H1 (cell line): ENCODE measurements around the gene TMEM185B. TPM values are rescaled to one million over a fixed set of nuclear protein-coding genes. Genes with fewer than 3 reads are reported as not detected.

Source experiments
- CTCF ChIA-PET: fragments of 300-600 bp; sonication (Branson Sonifier 250); formaldehyde crosslinking; loops from one replicate; lab custom pipeline; 2021; ENCODE audit not compliant: partially characterized antibody; lab: Charles Lee
- POLR2A ChIA-PET: fragments of 300-600 bp; sonication (Branson Sonifier 250); formaldehyde crosslinking; loops from one replicate; lab custom pipeline; 2021; ENCODE audit warnings: inconsistent platforms; ENCODE audit not compliant: partially characterized antibody; lab: Charles Lee
- DNase-seq, 2 experiments: peaks; one replicate each; pipeline versions ENCODE4 v3.0.0 to v3.0.0-alpha.2; 2010 to 2022; ENCODE audit warnings: low spot score in 2 of 2, low read depth in 1 of 2, mixed read lengths in 1 of 2
- FAIRE-seq: peaks from 2 replicates; lab custom pipeline; 2011; peaks lifted over from hg19 to GRCh38; lab: Jason Lieb, UNC
- H2AFZ ChIP-seq: 2 replicates; pipeline ENCODE4 v1.8.1; 2012; ENCODE audit warnings: low read length, inconsistent platforms
- H2AK5ac ChIP-seq: 2 replicates; pipeline ENCODE4 v1.6.1; 2013; ENCODE audit warnings: low read depth, low read length
- H2BK120ac ChIP-seq: replicated peaks from 2 replicates; pipeline ENCODE3; 2013; ENCODE audit warnings: low read depth, low read length, inconsistent platforms
- H2BK12ac ChIP-seq: 2 replicates; pipeline ENCODE4 v1.6.1; 2013; ENCODE audit warnings: low read depth, low read length
- H2BK15ac ChIP-seq: 2 replicates; pipeline ENCODE4 v1.6.1; 2013; ENCODE audit warnings: low read length
- H2BK20ac ChIP-seq: 2 replicates; pipeline ENCODE4 v1.6.1; 2013; ENCODE audit warnings: low read length
- H2BK5ac ChIP-seq: 2 replicates; pipeline ENCODE4 v1.6.1; 2013; ENCODE audit warnings: low read depth, low read length
- H3K14ac ChIP-seq: 2 replicates; pipeline ENCODE4 v1.6.1; 2013; ENCODE audit warnings: inconsistent platforms; ENCODE audit not compliant: insufficient read length
- H3K18ac ChIP-seq: 2 replicates; pipeline ENCODE4 v1.6.1; 2013; ENCODE audit warnings: low read length; ENCODE audit errors: extremely low read depth
- H3K23ac ChIP-seq: 2 replicates; pipeline ENCODE4 v1.6.1; 2013; ENCODE audit warnings: inconsistent platforms; ENCODE audit not compliant: insufficient read length
- H3K23me2 ChIP-seq: 2 replicates; pipeline ENCODE4 v1.6.1; 2013; ENCODE audit warnings: low read depth, low read length
- H3K27ac ChIP-seq: 2 replicates; pipeline ENCODE4 v1.6.1; 2011; ENCODE audit warnings: low read depth, low read length, inconsistent platforms
- H3K27me3 ChIP-seq, 4 experiments: replicated peaks in 1 of 4; 1 replicate in 1 of 4; 2 replicates in 3 of 4; pipeline versions ENCODE4 v1.6.1 to v1.8.1; 2011 to 2013; ENCODE audit warnings: low read length in 3 of 4, mild to moderate bottlenecking in 3 of 4, inconsistent platforms in 2 of 4, mixed read lengths in 2 of 4, moderate library complexity in 1 of 4; ENCODE audit not compliant: control insufficient read depth in 3 of 4, insufficient read depth in 3 of 4; ENCODE audit errors: extremely low read depth in 1 of 4
- H3K36me3 ChIP-seq, 4 experiments: 2 replicates each; pipeline versions ENCODE4 v1.6.1 to v1.8.1; 2011 to 2013; ENCODE audit warnings: mild to moderate bottlenecking in 4 of 4, low read length in 3 of 4, moderate library complexity in 2 of 4, control low read depth in 1 of 4, inconsistent platforms in 1 of 4; ENCODE audit not compliant: insufficient read depth in 4 of 4, control insufficient read depth in 2 of 4
- H3K4ac ChIP-seq: replicated peaks from 2 replicates; pipeline ENCODE3; 2013; ENCODE audit warnings: low read length, low read depth, mixed read lengths, inconsistent platforms; ENCODE audit not compliant: insufficient read length
- H3K4me1 ChIP-seq, 4 experiments: replicated peaks in 1 of 4; 1 replicate in 1 of 4; 2 replicates in 3 of 4; pipeline versions ENCODE4 v1.6.1 to v1.8.1; 2011 to 2013; ENCODE audit warnings: low read length in 3 of 4, inconsistent platforms in 2 of 4, mixed read lengths in 1 of 4; ENCODE audit not compliant: insufficient read depth in 4 of 4, control insufficient read depth in 3 of 4
- H3K4me2 ChIP-seq, 2 experiments: 2 replicates each; pipeline versions ENCODE4 v1.6.1 to v1.8.1; 2011 to 2013; ENCODE audit warnings: low read depth in 2 of 2, low read length in 2 of 2, control low read depth in 1 of 2, inconsistent platforms in 1 of 2, mild to moderate bottlenecking in 1 of 2; ENCODE audit not compliant: insufficient read depth in 1 of 2
- H3K4me3 ChIP-seq, 4 experiments: fragments of 200-600, 300-600 bp in 1 of 4; sonication (generic), shearing (Covaris generic), sonication (Bioruptor Twin) in 1 of 4; 2 replicates each; pipeline versions ENCODE4 v1.5.1 to v1.8.1; 2011 to 2016; ENCODE audit warnings: low read length in 4 of 4, low read depth in 3 of 4, control low read depth in 2 of 4, inconsistent platforms in 2 of 4, mild to moderate bottlenecking in 2 of 4, mixed read lengths in 1 of 4, moderate library complexity in 1 of 4; ENCODE audit not compliant: insufficient read depth in 2 of 4; ENCODE audit errors: extremely low read depth in 1 of 4
- H3K56ac ChIP-seq: replicated peaks from 2 replicates; pipeline ENCODE3; 2013; ENCODE audit warnings: low read depth, mild to moderate bottlenecking, mixed read lengths, low read length, inconsistent platforms; ENCODE audit not compliant: insufficient read length
- H3K79me1 ChIP-seq: 2 replicates; pipeline ENCODE4 v1.6.1; 2013; ENCODE audit warnings: low read depth, low read length, control low read depth
- H3K79me2 ChIP-seq, 2 experiments: 2 replicates each; pipeline versions ENCODE4 v1.6.1 to v1.8.1; 2012 to 2013; ENCODE audit warnings: low read length in 2 of 2, mild to moderate bottlenecking in 2 of 2, inconsistent platforms in 1 of 2; ENCODE audit not compliant: insufficient read depth in 2 of 2, control insufficient read depth in 1 of 2
- H3K9ac ChIP-seq, 4 experiments: replicated peaks in 1 of 4; 1 replicate in 1 of 4; 2 replicates in 3 of 4; pipeline versions ENCODE4 v1.6.1 to v1.8.1; 2011 to 2013; ENCODE audit warnings: low read depth in 3 of 4, low read length in 3 of 4, control low read depth in 2 of 4, mild to moderate bottlenecking in 2 of 4, moderate library complexity in 2 of 4, inconsistent platforms in 1 of 4; ENCODE audit errors: extremely low read depth in 1 of 4
- H3K9me3 ChIP-seq, 2 experiments: 2 replicates each; pipeline versions ENCODE4 v1.6.1 to v1.8.1; 2012 to 2013; ENCODE audit warnings: mild to moderate bottlenecking in 2 of 2, moderate library complexity in 2 of 2, control low read depth in 1 of 2, inconsistent platforms in 1 of 2, low read depth in 1 of 2, low read length in 1 of 2, mixed read lengths in 1 of 2; ENCODE audit not compliant: insufficient read depth in 2 of 2
- H4K20me1 ChIP-seq, 2 experiments: replicated peaks in 1 of 2; 2 replicates each; pipeline versions ENCODE3 to v1.8.1; 2011 to 2013; ENCODE audit warnings: inconsistent platforms in 2 of 2, low read length in 2 of 2, mild to moderate bottlenecking in 1 of 2; ENCODE audit not compliant: insufficient read depth in 2 of 2, control insufficient read depth in 1 of 2
- H4K5ac ChIP-seq: 2 replicates; pipeline ENCODE4 v1.6.1; 2013; ENCODE audit warnings: low read length, low read depth, mixed read lengths, inconsistent platforms; ENCODE audit not compliant: insufficient read length
- H4K8ac ChIP-seq: 2 replicates; pipeline ENCODE4 v1.8.0; 2013; ENCODE audit warnings: mild to moderate bottlenecking, moderate library complexity, low read length, inconsistent platforms; ENCODE audit not compliant: insufficient read depth; ENCODE audit errors: extremely low read depth
- H4K91ac ChIP-seq: replicated peaks from 2 replicates; pipeline ENCODE3; 2013; ENCODE audit warnings: low read length, mixed read lengths, inconsistent platforms; ENCODE audit not compliant: insufficient read length
- BCL11A ChIP-seq, 2 experiments: IDR thresholded peaks; one replicate each; pipeline ENCODE4 v1.6.1; 2011; ENCODE audit warnings: low read depth in 2 of 2, low read length in 2 of 2, mild to moderate bottlenecking in 2 of 2
- CTCF ChIP-seq, 3 experiments: IDR thresholded peaks; 1 replicate in 2 of 3; 2 replicates in 1 of 3; pipeline versions ENCODE4 v1.5.1 to v1.6.1; 2011; ENCODE audit warnings: low read length in 3 of 3, mild to moderate bottlenecking in 3 of 3, inconsistent platforms in 2 of 3, low read depth in 1 of 3, moderate library complexity in 1 of 3; ENCODE audit not compliant: insufficient read depth in 1 of 3; ENCODE audit errors: control extremely low read depth in 1 of 3
- E2F6 ChIP-seq: IDR thresholded peaks from 2 replicates; pipeline ENCODE4 v1.6.1; 2012; ENCODE audit warnings: inconsistent platforms
- GTF2F1 ChIP-seq: IDR thresholded peaks from 2 replicates; pipeline ENCODE4 v1.6.1; 2012; ENCODE audit warnings: low read depth, low read length, improper control_type of control experiment, borderline replicate concordance
- SRF ChIP-seq: IDR thresholded peaks from 2 replicates; pipeline ENCODE4 v1.6.1; 2011; ENCODE audit warnings: mild to moderate bottlenecking, low read depth, low read length, moderate library complexity
- SUZ12 ChIP-seq: fragments of 200-600 bp; sonication (generic); IDR thresholded peaks from 2 replicates; pipeline ENCODE4 v1.6.1; 2012; ENCODE audit warnings: mild to moderate bottlenecking, inconsistent platforms, low read length, moderate library complexity, mixed read lengths
- ZNF274 ChIP-seq: IDR thresholded peaks from 2 replicates; pipeline ENCODE4 v1.7.0; 2012; ENCODE audit warnings: low read length, borderline replicate concordance; ENCODE audit errors: extremely low read depth
- WGBS, 2 experiments: shearing (Covaris generic) in 1 of 2; methylation state at CpG; one replicate each; pipeline versions ENCODE4 v1.1.6 to v1.1.7; 2013 to 2015; ENCODE audit warnings: low lambda C conversion rate in 2 of 2, mixed read lengths in 2 of 2, inconsistent platforms in 1 of 2, low coverage in 1 of 2, missing lambda C conversion rate in 1 of 2; ENCODE audit not compliant: insufficient replicate concordance in 2 of 2, insufficient coverage in 1 of 2, insufficient read length in 1 of 2; ENCODE audit errors: extremely low coverage in 1 of 2, missing lambda C conversion rate in 1 of 2; 5-methylcytosine and 5-hydroxymethylcytosine counted together
- polyA plus RNA-seq, 7 experiments: library from polyadenylated mRNA; depleted of rRNA in 3 of 7; stranded (reverse) in 5 of 7; unstranded in 2 of 7; fragments of >200 nt in 5 of 7; fragments of 200-250 nt in 2 of 7; gene quantifications; 1 replicate in 5 of 7; 2 replicates in 1 of 7; 4 replicates in 1 of 7; pipeline versions ENCODE4 v1.2.1 to v1.2.3, GENCODE V29; 2011 to 2013; ENCODE audit warnings: missing spikeins in 2 of 7, mixed read lengths in 2 of 7
- total RNA-seq: library from RNA; stranded (reverse); fragmentation: NEBNext Ultra II Directional; extraction: Animal tissue kit (Norgen Biotek cat#: 25700); gene quantifications from 2 replicates; pipeline ENCODE4 v1.2.1, GENCODE V29; 2021

Gene TMEM185B
- total and polyA plus RNA-seq, 2 of the 8 experiments (the other 6 are each of a cell fraction or from before 2014, with no cell fraction given), result 13.5 to 14.0 TPM

GRCh38 chr2:120258196-120258595 lies 35.0 kb upstream of the TMEM185B start:
- Histone ChIP-seq H2BK15ac (no peak overlapping the region), H3K27me3 (peaks cover 1 to 22% (median 11%) of the 10 kb centered on the region in 4 experiments), H3K4me3 (no peak overlapping the region), H4K20me1 (peaks cover 0 to 5% of the 10 kb centered on the region in 2 experiments), H3K79me1 (no peaks in the 10 kb centered on the region), H2AK5ac (no peak overlapping the region), H2BK12ac (no peak overlapping the region), H2BK20ac (no peak overlapping the region; the same call in 1 of the 2 replicates), H2AFZ (no peak overlapping the region), H3K36me3 (no peaks in the 10 kb centered on the region), H3K4ac (no peak overlapping the region), H3K4me2 (no peak overlapping the region), H4K8ac (no peak overlapping the region), H4K91ac (no peak overlapping the region), H3K23ac (no peak overlapping the region), H4K5ac (no peak overlapping the region), H3K79me2 (no peaks in the 10 kb centered on the region), H3K56ac (no peak overlapping the region), H3K18ac (no peak overlapping the region), H3K14ac (no peak overlapping the region), H3K27ac (no peak overlapping the region), H3K4me1 (peaks cover 0 to 9% (median 5%) of the 10 kb centered on the region in 4 experiments; a peak in 2 of 7 replicates), H2BK5ac (no peak overlapping the region)
- 87% methylated on average over 9 of the region's 9 CpGs; no CpG with 5 or more reads in 1 of the 2 experiments for WGBS, 2 experiments
- CTCF ChIA-PET, result interaction anchor here (1.1 to 1.2 kb wide), 3 partner anchors 25 to 254 kb away, joined by 3 to 4 read pairs (median 4); no protein-coding TSS in a partner anchor
- POLR2A ChIA-PET, result interaction anchor here (1.8 kb wide), 1 partner anchor 13 kb away, joined by 3 read pairs; no protein-coding TSS in a partner anchor
- DNase-seq (no peak), FAIRE-seq (no peak)
- TF ChIP-seq ZNF274 (no peak), SRF (no peak), CTCF (IDR thresholded peaks at IDR 0.05; ENCODE audit: control extremely low read depth in 1 of 3, insufficient read depth in 1 of 3, low read depth in 1 of 3, low read length in 3 of 3) (no peak), GTF2F1 (no peak), E2F6 (no peak), BCL11A (IDR thresholded peaks at IDR 0.05; ENCODE audit: low read depth in 2 of 2, low read length in 2 of 2) (no peak), SUZ12 (no peak)
- TF ChIP-seq, all 59 proteins: peak for 0
- peaks cover 7 to 11% of the 10 kb centered on the region in 2 experiments; a peak in 2 of 4 replicates for H3K9me3 ChIP-seq
- peaks cover 7% of the 10 kb centered on the region; the same call in 1 of the 2 replicates for H3K23me2 ChIP-seq
- H2BK120ac ChIP-seq, result no peak overlapping the region
- no peak overlapping the region for H3K9ac ChIP-seq
